Lower leg skin (tissue), 4 donors: ENCODE data around the gene GIGYF2. TPM values are rescaled to one million over a fixed set of nuclear protein-coding genes. Genes with fewer than 3 reads are reported as not detected.

Source experiments
- DNase-seq, 2 donors: peaks; one replicate each; pipeline ENCODE4 v3.0.0-alpha.2; 2019; ENCODE audit warnings: low spot score in 2 of 2
- H3K4me3 ChIP-seq: fragments of 200-600 bp; sonication (generic); 2 replicates; pipeline ENCODE4 v1.5.1; 2017; ENCODE audit warnings: mild to moderate bottlenecking, low read depth; ENCODE audit not compliant: poor library complexity, severe bottlenecking
- CTCF ChIP-seq, 3 donors: fragments of 450-650 bp; IDR thresholded peaks; one replicate each; pipeline ENCODE4 v1.5.1; 2016; ENCODE audit warnings: antibody characterized with exemption in 3 of 3, mild to moderate bottlenecking in 3 of 3, moderate library complexity in 2 of 3
- POLR2A ChIP-seq, 2 donors: fragments of 450-650 bp; IDR thresholded peaks; one replicate each; pipeline ENCODE4 v1.6.1; 2016 to 2017; ENCODE audit warnings: antibody characterized with exemption in 2 of 2, mild to moderate bottlenecking in 1 of 2, moderate library complexity in 1 of 2
- WGBS, 2 donors: methylation state at CpG; one replicate each; pipeline ENCODE4 v1.1.5; 2018; 5-methylcytosine and 5-hydroxymethylcytosine counted together
- intact Hi-C: fragments of 100-400 bp; cut with DNase I; formaldehyde crosslinking; loops from one replicate; pipeline ENCODE4 v1.15.0; 2023; ENCODE audit warnings: low total_unique reads
- total RNA-seq, 4 donors: library from RNA; depleted of rRNA; stranded (reverse); fragments of >200 nt; gene quantifications; one replicate each; pipeline ENCODE4 v1.1.0, GENCODE V29; 2016

The GIGYF2 gene
- total RNA-seq, 4 donors from 2014 or later, result 57.7 to 78.4 (median 72.5) TPM

GRCh38 chr2:232870766-232871371, 173.7 kb downstream of the GIGYF2 start:
- peak in 1 of 2 donors; percentile 79 for DNase-seq
- intact Hi-C loops, result no loop called here
- no peak overlapping the region for H3K4me3 ChIP-seq
- WGBS, 2 donors, result 82 to 85% methylated on average over 10 to 17 of the region's 17 CpGs
- TF ChIP-seq CTCF (IDR thresholded peaks at IDR 0.05) (no peak), POLR2A (IDR thresholded peaks at IDR 0.05) (no peak)

- no peak overlapping the region for H3K4me3 ChIP-seq
- intact Hi-C loops, result no loop called here
- 83 to 85% methylated on average over 7 to 15 of the region's 15 CpGs for WGBS, 2 donors
Observed at GRCh38 chr2:232871418-232871834, 174.3 kb downstream of the GIGYF2 start.

GRCh38 chr2:232871835-232872736, 175.0 kb downstream of the GIGYF2 start:
- intact Hi-C loops, result no loop called here
- DNase-seq, result peak in 1 of 2 donors; percentile 85
- TF ChIP-seq CTCF (IDR thresholded peaks at IDR 0.05) (no peak), POLR2A (IDR thresholded peaks at IDR 0.05) (no peak)
- 84 to 88% methylated on average over 18 to 21 of the region's 22 CpGs for WGBS, 2 donors
- no peak overlapping the region for H3K4me3 ChIP-seq

More at GRCh38 chr2:232871418-232871834, 174.3 kb downstream of the GIGYF2 start:
- DNase-seq, result peak in 1 of 2 donors; percentile 76
- no peak for TF ChIP-seq POLR2A (IDR thresholded peaks at IDR 0.05)
- no peak for TF ChIP-seq CTCF (IDR thresholded peaks at IDR 0.05)

GRCh38 chr2:232872826-232873225, 175.7 kb downstream of the GIGYF2 start:
- no peak for TF ChIP-seq POLR2A (IDR thresholded peaks at IDR 0.05)
- no peak for TF ChIP-seq CTCF (IDR thresholded peaks at IDR 0.05)
- no peak for DNase-seq

GRCh38 chr2:232873292-232873908, 176.3 kb downstream of the GIGYF2 start:
- no peak overlapping the region for H3K4me3 ChIP-seq
- TF ChIP-seq POLR2A (IDR thresholded peaks at IDR 0.05), result no peak
- no peak for TF ChIP-seq CTCF (IDR thresholded peaks at IDR 0.05)
- 95 to 97% methylated on average over 7 of the region's 14 CpGs for WGBS, 2 donors
- peak in 1 of 2 donors; percentile 68 for DNase-seq
- intact Hi-C loops, result no loop called here

More at GRCh38 chr2:232872826-232873225, 175.7 kb downstream of the GIGYF2 start:
- intact Hi-C loops, result no loop called here
- H3K4me3 ChIP-seq, result no peak overlapping the region
- 71 to 76% methylated on average over 8 to 9 of the region's 9 CpGs for WGBS, 2 donors
